Measurements from ENCODE around the gene TEAD1.

DNA sequence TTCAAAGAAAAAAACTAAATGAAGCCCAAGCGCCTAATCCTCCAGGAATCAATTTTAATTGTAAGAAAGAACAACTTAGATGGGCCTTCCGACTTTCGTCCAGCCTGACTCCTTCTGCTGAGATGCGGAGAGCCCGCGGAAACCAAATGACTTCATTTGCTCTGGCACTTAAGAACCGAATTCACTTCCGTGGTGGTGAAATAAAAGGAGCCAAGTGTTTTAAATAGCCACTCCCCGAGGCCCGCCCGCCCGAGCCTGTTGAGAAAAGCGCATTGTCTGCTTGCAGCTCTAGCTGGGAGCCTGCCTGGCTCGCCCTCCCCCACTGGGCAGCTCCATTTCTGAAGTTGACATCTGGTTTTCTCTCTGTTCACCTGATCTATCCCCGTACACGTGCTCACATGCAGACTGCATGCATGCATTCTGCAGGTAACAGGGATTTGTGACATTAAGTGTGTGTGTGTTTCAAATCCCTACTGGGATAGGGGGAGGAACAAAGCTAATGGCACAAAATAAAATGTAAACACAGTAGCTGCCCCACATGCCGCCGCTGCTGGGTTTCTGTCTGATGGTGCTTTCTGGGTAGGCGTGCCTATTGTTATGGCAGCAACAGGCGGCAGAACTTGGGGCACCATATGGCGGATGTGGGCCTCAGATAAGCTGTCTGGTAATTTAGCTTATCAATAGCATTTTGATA, 6.2 kb downstream of the TEAD1 start:
- TF ChIP-seq, protein P1, sequence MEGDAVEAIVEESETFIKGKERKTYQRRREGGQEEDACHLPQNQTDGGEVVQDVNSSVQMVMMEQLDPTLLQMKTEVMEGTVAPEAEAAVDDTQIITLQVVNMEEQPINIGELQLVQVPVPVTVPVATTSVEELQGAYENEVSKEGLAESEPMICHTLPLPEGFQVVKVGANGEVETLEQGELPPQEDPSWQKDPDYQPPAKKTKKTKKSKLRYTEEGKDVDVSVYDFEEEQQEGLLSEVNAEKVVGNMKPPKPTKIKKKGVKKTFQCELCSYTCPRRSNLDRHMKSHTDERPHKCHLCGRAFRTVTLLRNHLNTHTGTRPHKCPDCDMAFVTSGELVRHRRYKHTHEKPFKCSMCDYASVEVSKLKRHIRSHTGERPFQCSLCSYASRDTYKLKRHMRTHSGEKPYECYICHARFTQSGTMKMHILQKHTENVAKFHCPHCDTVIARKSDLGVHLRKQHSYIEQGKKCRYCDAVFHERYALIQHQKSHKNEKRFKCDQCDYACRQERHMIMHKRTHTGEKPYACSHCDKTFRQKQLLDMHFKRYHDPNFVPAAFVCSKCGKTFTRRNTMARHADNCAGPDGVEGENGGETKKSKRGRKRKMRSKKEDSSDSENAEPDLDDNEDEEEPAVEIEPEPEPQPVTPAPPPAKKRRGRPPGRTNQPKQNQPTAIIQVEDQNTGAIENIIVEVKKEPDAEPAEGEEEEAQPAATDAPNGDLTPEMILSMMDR (conservative IDR thresholded peaks at IDR 0.05; ENCODE audit: low read depth in 2 of 2): no peak
- TF ChIP-seq CREB1 (CRISPR knock-in tag; IDR thresholded peaks at IDR 0.05; ENCODE audit: low read depth): no peak; the same call in 1 of the 2 replicates
- TF ChIP-seq EZH2 (IDR thresholded peaks at IDR 0.05; ENCODE audit: low read depth, unreplicated experiment): no peak
- TF ChIP-seq EZH2phosphoT487 (IDR thresholded peaks at IDR 0.05; ENCODE audit: unreplicated experiment): no peak
- TF ChIP-seq, protein P2, sequence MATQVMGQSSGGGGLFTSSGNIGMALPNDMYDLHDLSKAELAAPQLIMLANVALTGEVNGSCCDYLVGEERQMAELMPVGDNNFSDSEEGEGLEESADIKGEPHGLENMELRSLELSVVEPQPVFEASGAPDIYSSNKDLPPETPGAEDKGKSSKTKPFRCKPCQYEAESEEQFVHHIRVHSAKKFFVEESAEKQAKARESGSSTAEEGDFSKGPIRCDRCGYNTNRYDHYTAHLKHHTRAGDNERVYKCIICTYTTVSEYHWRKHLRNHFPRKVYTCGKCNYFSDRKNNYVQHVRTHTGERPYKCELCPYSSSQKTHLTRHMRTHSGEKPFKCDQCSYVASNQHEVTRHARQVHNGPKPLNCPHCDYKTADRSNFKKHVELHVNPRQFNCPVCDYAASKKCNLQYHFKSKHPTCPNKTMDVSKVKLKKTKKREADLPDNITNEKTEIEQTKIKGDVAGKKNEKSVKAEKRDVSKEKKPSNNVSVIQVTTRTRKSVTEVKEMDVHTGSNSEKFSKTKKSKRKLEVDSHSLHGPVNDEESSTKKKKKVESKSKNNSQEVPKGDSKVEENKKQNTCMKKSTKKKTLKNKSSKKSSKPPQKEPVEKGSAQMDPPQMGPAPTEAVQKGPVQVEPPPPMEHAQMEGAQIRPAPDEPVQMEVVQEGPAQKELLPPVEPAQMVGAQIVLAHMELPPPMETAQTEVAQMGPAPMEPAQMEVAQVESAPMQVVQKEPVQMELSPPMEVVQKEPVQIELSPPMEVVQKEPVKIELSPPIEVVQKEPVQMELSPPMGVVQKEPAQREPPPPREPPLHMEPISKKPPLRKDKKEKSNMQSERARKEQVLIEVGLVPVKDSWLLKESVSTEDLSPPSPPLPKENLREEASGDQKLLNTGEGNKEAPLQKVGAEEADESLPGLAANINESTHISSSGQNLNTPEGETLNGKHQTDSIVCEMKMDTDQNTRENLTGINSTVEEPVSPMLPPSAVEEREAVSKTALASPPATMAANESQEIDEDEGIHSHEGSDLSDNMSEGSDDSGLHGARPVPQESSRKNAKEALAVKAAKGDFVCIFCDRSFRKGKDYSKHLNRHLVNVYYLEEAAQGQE (IDR thresholded peaks at IDR 0.05; ENCODE audit: unreplicated experiment): no peak
- no peak for TF ChIP-seq JUNB (IDR thresholded peaks at IDR 0.05; ENCODE audit: unreplicated experiment)
- TF ChIP-seq POLR2AphosphoS5 (IDR thresholded peaks at IDR 0.05; ENCODE audit: low read depth): no peak
- TF ChIP-seq STAT1 (IDR thresholded peaks at IDR 0.05; ENCODE audit: unreplicated experiment): no peak
- no peak for TF ChIP-seq NANOG (IDR thresholded peaks at IDR 0.05; ENCODE audit: borderline replicate concordance)
- TF ChIP-seq, protein P3, sequence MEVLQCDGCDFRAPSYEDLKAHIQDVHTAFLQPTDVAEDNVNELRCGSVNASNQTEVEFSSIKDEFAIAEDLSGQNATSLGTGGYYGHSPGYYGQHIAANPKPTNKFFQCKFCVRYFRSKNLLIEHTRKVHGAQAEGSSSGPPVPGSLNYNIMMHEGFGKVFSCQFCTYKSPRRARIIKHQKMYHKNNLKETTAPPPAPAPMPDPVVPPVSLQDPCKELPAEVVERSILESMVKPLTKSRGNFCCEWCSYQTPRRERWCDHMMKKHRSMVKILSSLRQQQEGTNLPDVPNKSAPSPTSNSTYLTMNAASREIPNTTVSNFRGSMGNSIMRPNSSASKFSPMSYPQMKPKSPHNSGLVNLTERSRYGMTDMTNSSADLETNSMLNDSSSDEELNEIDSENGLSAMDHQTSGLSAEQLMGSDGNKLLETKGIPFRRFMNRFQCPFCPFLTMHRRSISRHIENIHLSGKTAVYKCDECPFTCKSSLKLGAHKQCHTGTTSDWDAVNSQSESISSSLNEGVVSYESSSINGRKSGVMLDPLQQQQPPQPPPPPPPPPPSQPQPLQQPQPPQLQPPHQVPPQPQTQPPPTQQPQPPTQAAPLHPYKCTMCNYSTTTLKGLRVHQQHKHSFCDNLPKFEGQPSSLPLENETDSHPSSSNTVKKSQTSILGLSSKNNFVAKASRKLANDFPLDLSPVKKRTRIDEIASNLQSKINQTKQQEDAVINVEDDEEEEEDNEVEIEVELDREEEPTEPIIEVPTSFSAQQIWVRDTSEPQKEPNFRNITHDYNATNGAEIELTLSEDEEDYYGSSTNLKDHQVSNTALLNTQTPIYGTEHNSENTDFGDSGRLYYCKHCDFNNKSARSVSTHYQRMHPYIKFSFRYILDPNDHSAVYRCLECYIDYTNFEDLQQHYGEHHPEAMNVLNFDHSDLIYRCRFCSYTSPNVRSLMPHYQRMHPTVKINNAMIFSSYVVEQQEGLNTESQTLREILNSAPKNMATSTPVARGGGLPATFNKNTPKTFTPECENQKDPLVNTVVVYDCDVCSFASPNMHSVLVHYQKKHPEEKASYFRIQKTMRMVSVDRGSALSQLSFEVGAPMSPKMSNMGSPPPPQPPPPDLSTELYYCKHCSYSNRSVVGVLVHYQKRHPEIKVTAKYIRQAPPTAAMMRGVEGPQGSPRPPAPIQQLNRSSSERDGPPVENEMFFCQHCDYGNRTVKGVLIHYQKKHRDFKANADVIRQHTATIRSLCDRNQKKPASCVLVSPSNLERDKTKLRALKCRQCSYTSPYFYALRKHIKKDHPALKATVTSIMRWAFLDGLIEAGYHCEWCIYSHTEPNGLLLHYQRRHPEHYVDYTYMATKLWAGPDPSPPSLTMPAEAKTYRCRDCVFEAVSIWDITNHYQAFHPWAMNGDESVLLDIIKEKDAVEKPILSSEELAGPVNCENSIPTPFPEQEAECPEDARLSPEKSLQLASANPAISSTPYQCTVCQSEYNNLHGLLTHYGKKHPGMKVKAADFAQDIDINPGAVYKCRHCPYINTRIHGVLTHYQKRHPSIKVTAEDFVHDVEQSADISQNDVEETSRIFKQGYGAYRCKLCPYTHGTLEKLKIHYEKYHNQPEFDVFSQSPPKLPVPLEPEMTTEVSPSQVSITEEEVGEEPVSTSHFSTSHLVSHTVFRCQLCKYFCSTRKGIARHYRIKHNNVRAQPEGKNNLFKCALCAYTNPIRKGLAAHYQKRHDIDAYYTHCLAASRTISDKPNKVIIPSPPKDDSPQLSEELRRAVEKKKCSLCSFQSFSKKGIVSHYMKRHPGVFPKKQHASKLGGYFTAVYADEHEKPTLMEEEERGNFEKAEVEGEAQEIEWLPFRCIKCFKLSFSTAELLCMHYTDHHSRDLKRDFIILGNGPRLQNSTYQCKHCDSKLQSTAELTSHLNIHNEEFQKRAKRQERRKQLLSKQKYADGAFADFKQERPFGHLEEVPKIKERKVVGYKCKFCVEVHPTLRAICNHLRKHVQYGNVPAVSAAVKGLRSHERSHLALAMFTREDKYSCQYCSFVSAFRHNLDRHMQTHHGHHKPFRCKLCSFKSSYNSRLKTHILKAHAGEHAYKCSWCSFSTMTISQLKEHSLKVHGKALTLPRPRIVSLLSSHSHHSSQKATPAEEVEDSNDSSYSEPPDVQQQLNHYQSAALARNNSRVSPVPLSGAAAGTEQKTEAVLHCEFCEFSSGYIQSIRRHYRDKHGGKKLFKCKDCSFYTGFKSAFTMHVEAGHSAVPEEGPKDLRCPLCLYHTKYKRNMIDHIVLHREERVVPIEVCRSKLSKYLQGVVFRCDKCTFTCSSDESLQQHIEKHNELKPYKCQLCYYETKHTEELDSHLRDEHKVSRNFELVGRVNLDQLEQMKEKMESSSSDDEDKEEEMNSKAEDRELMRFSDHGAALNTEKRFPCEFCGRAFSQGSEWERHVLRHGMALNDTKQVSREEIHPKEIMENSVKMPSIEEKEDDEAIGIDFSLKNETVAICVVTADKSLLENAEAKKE (CRISPR knock-in tag; IDR thresholded peaks at IDR 0.05): no peak
- TF ChIP-seq ZNF331 (CRISPR knock-in tag; IDR thresholded peaks at IDR 0.05; ENCODE audit: low read depth): no peak
- no peak for TF ChIP-seq ZNF114 (CRISPR knock-in tag; IDR thresholded peaks at IDR 0.05)
